Measurements from ENCODE around the gene WDR5. TPM values are rescaled to one million over a fixed set of nuclear protein-coding genes. Genes with fewer than 3 reads are reported as not detected.

WDR5 gene
- total RNA-seq = 26.8 and 29.3 TPM in 2 replicates
- long read RNA-seq, transcript WDR5-201 (14 exons, 3,151 nt) = major isoform, 7 of 11 reads
- long read RNA-seq, partial matches to known transcripts = 3 of 11 reads
- long read RNA-seq, other reads (novel, unspliced or antisense) = 1 of 11 reads

DNA sequence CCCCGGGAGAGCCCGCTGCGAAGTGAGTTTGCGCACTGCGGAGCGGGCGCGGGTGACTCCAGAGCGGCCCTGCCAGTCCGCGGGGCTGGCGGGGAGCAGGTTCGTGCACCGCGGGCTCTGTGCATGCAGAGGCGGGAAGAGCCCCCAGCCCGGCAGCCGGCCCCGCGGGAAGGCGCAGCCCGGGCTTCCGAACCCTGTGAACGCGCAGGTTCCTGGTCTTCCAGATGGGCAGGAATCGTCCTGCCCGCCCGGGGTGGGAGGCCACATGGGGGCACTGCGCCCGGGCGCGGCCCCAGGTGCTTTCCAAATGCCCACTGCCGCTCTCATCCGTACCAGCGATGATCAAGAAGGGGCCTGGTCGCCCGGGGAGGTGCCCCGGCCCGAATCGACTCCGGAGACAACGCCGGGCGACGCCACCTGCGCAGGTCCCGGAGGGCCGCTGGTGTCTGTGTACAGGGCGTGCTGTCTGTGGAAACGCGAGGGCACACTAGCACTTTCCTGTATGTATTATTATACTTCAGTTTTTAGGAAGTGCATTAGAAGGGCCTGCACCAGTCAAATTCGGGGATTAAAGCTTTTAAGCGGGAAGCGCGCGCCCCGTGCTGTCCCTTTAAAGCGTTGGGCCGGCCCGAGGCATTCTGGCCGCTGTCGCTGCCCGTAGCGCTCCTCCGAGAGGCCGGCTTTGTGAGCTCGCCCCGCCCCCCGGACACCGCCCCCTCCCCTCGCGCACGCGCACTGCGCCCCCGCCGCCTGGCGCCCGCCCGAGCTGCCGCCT, at the start of gene WDR5:
Gene WDR5, plus strand, starts transcription at position 740 of the 775 bp plus-strand sequence. CDS start 3,796 bp downstream, outside the sequence.
- no peaks in the 10 kb centered on the region for H3K27me3 Mint-ChIP-seq (ENCODE audit: unreplicated experiment)
- H3K36me3 Mint-ChIP-seq (ENCODE audit: unreplicated experiment) = peaks cover 8% of the 10 kb centered on the region
- H3K9me3 Mint-ChIP-seq (ENCODE audit: unreplicated experiment) = no peaks in the 10 kb centered on the region
- TF ChIP-seq, protein P1, sequence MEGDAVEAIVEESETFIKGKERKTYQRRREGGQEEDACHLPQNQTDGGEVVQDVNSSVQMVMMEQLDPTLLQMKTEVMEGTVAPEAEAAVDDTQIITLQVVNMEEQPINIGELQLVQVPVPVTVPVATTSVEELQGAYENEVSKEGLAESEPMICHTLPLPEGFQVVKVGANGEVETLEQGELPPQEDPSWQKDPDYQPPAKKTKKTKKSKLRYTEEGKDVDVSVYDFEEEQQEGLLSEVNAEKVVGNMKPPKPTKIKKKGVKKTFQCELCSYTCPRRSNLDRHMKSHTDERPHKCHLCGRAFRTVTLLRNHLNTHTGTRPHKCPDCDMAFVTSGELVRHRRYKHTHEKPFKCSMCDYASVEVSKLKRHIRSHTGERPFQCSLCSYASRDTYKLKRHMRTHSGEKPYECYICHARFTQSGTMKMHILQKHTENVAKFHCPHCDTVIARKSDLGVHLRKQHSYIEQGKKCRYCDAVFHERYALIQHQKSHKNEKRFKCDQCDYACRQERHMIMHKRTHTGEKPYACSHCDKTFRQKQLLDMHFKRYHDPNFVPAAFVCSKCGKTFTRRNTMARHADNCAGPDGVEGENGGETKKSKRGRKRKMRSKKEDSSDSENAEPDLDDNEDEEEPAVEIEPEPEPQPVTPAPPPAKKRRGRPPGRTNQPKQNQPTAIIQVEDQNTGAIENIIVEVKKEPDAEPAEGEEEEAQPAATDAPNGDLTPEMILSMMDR (IDR thresholded peaks at IDR 0.05) = peak; percentile 29
- peak within 1 kb of the TSS; percentile 92 for H3K4me3 Mint-ChIP-seq (ENCODE audit: unreplicated experiment)
- peak within 1 kb of the TSS; percentile 77 for H3K27ac Mint-ChIP-seq (ENCODE audit: unreplicated experiment)
- peak; percentile 97 for DNase-seq (ENCODE audit: extremely low spot score, unreplicated experiment)
- H3K4me1 Mint-ChIP-seq (ENCODE audit: unreplicated experiment) = peaks cover 42% of the 10 kb centered on the region

DNA sequence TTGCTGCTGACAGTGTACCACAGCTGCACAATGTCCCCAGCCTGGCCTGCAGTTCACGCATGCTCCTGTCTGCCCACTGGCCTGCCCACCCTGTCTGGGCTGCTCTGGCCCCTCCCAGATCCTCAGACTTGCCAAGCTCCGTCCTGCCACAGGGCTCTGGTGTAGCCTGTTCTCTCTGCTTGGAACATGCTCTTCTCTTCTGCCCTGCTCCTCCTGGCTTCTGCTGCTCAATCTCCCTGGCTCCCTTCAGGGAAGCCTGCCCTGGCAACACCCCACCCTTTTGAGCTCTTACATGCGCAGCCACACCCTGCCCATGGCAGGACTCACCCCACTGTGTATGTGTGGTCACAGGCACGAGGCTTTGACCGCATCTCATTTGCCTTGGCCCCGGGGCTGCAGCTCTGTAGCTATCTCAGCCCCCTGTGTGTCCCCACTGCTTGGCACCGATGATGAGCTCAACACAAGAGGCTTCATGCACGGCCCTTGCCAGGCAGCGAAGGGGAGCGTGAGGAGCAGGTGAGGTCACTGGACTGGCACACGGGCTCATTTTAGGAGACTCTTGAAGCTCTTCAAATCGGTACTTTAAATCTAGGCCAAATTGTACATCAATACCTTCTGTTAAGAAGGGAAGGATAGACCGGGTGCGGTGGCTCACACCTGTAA, 47.7 kb upstream of the WDR5 start:
- Mint-ChIP-seq H3K4me1 (ENCODE audit: unreplicated experiment) (no peaks in the 10 kb centered on the region), H3K27ac (ENCODE audit: unreplicated experiment) (no peak overlapping the region), H3K9me3 (ENCODE audit: unreplicated experiment) (peaks cover 5% of the 10 kb centered on the region), H3K27me3 (ENCODE audit: unreplicated experiment) (peaks cover 31% of the 10 kb centered on the region), H3K36me3 (ENCODE audit: unreplicated experiment) (no peaks in the 10 kb centered on the region), H3K4me3 (ENCODE audit: unreplicated experiment) (no peak overlapping the region)
- no peak for DNase-seq (ENCODE audit: extremely low spot score, unreplicated experiment)
- TF ChIP-seq, protein P1 (IDR thresholded peaks at IDR 0.05) = no peak

DNA sequence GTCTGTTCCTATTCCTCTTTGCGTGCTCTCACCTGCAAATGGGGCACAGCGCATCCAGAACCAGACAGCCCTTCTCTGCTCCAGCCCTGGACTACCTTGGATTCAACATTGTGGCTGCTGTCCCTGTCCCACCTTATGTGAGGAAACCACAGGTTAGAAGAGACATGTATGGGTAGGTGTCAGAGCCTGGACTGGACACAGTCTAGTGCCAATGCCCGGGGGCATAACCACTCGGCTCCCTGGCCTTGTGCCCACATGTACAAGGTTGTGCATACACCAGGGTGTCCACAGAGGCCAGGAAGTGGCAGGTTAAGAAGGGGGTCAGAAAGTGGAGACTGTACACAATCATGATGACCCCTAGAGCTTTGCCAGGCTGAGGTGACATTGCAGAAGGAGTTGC, 45.9 kb upstream of the WDR5 start:
- no peak for DNase-seq (ENCODE audit: extremely low spot score, unreplicated experiment)
- Mint-ChIP-seq H3K27ac (ENCODE audit: unreplicated experiment) (no peak overlapping the region), H3K4me3 (ENCODE audit: unreplicated experiment) (no peak overlapping the region), H3K9me3 (ENCODE audit: unreplicated experiment) (peaks cover 5% of the 10 kb centered on the region), H3K36me3 (ENCODE audit: unreplicated experiment) (no peaks in the 10 kb centered on the region), H3K4me1 (ENCODE audit: unreplicated experiment) (no peaks in the 10 kb centered on the region), H3K27me3 (ENCODE audit: unreplicated experiment) (peaks cover 31% of the 10 kb centered on the region)
- TF ChIP-seq, protein P1 (IDR thresholded peaks at IDR 0.05) = no peak

DNA sequence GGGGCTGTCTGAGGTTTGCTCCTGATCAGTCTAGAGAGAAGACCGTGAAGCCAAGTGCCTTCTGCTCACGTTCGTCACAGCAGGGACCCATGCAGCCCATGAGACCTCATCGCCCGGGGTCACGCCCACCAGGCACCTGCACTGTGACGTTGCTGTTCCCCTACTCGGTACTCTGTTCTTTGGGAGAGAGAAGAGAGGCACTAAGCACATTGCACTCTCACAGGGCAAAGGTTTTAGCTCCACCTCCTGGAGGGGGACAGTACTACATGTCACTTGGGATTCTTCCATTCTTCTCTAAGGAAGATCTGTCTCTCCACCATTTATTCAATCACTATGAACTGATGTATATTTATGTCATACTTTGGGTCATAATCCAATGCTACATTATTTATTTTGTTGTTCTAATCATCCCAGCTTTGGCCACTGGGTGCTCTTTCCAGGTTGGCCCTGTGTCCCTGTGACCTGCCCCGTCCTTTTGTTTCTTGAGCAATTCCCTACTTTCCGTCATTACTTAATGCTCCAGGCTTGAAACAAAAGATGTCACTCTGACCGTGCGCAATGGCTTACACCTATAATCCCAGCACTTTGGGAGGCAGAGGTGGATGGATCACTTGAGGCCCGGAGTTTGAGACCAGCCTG, 36.6 kb upstream of the WDR5 start:
- TF ChIP-seq, protein P1 (IDR thresholded peaks at IDR 0.05) = peak; percentile 63
- H3K4me1 Mint-ChIP-seq (ENCODE audit: unreplicated experiment) = no peaks in the 10 kb centered on the region
- DNase-seq (ENCODE audit: extremely low spot score, unreplicated experiment) = no peak
- H3K9me3 Mint-ChIP-seq (ENCODE audit: unreplicated experiment) = peaks cover 4% of the 10 kb centered on the region
- peaks cover 21% of the 10 kb centered on the region for H3K27me3 Mint-ChIP-seq (ENCODE audit: unreplicated experiment)
- no peaks in the 10 kb centered on the region for H3K36me3 Mint-ChIP-seq (ENCODE audit: unreplicated experiment)
- no peak overlapping the region for H3K4me3 Mint-ChIP-seq (ENCODE audit: unreplicated experiment)
- no peak overlapping the region for H3K27ac Mint-ChIP-seq (ENCODE audit: unreplicated experiment)

Data from osteocyte (in vitro differentiated cells).